GM12878 (cell line): ENCODE measurements around the gene SEMA7A. TPM values are rescaled to one million over a fixed set of nuclear protein-coding genes. Genes with fewer than 3 reads are reported as not detected.

Experiments used
- ATAC-seq: fragments of 200-7000 bp; cut with Tn5 transposase; 3 replicates; pipeline ENCODE4 v1.9.1; 2020; ENCODE audit warnings: mild to moderate bottlenecking, moderate library complexity
- BruUV-seq: library from RNA; stranded (reverse); fragments of 400-500 nt; replicated peaks from 2 replicates; lab custom pipeline; 2021; lab: Mats Ljungman, UMichigan
- CTCF ChIA-PET: fragments of 300-600 bp; sonication (Branson Sonifier 250); formaldehyde crosslinking; extraction: SDS; loops from one replicate; lab custom pipeline; 2021; ENCODE audit warnings: inconsistent platforms; lab: Yijun Ruan, JAX
- POLR2A ChIA-PET: fragments of 350-600 bp; formaldehyde crosslinking; extraction: SDS; loops from one replicate; lab custom pipeline; 2021; ENCODE audit warnings: inconsistent platforms; lab: Charles Lee
- RAD21 ChIA-PET: fragments of 300-600 bp; sonication (Branson Sonifier 250); formaldehyde crosslinking; loops from one replicate; lab custom pipeline; 2023; ENCODE audit warnings: antibody characterized with exemption; ENCODE audit not compliant: unreplicated experiment; lab: Charles Lee
- SMC1A ChIA-PET: fragments of 300-600 bp; sonication (Branson Sonifier 250); formaldehyde crosslinking; loops from one replicate; lab custom pipeline; 2023; ENCODE audit not compliant: unreplicated experiment, uncharacterized antibody; lab: Charles Lee
- DNase-seq: peaks from one replicate; pipeline ENCODE4 v3.0.0-alpha.2; 2011; ENCODE audit warnings: low read depth, low spot score
- FAIRE-seq: peaks from 3 replicates; lab custom pipeline; 2011; peaks lifted over from hg19 to GRCh38; lab: Jason Lieb, UNC
- H2AFZ ChIP-seq: 2 replicates; pipeline ENCODE4 v1.6.0; 2011; ENCODE audit warnings: low read depth, low read length, control low read depth; ENCODE audit not compliant: control insufficient read depth
- H3K27ac ChIP-seq: 2 replicates; pipeline ENCODE4 v1.5.1; 2011; ENCODE audit warnings: control low read depth; ENCODE audit not compliant: control insufficient read depth, insufficient read depth
- H3K27me3 ChIP-seq, 2 experiments: replicated peaks in 1 of 2; 2 replicates each; pipeline versions ENCODE4 v1.6.0 to v1.6.1; 2011; ENCODE audit warnings: low read length in 1 of 2; ENCODE audit not compliant: control insufficient read depth in 2 of 2, insufficient read depth in 2 of 2
- H3K36me3 ChIP-seq, 2 experiments: 2 replicates each; pipeline ENCODE4 v1.5.1; 2011; ENCODE audit warnings: low read length in 1 of 2; ENCODE audit not compliant: control insufficient read depth in 2 of 2, insufficient read depth in 2 of 2
- H3K4me1 ChIP-seq: 2 replicates; pipeline ENCODE4 v1.6.1; 2011; ENCODE audit warnings: mild to moderate bottlenecking, low read length, moderate library complexity, mixed read lengths; ENCODE audit not compliant: control insufficient read depth, insufficient read depth
- H3K4me2 ChIP-seq: 2 replicates; pipeline ENCODE4 v1.6.0; 2011; ENCODE audit warnings: control low read depth; ENCODE audit not compliant: control insufficient read depth, insufficient read depth
- H3K4me3 ChIP-seq: fragments of 200-600 bp; sonication (generic); 2 replicates; pipeline ENCODE4 v1.5.1; 2016
- H3K79me2 ChIP-seq: 2 replicates; pipeline ENCODE4 v1.6.0; 2011; ENCODE audit warnings: low read length; ENCODE audit not compliant: control insufficient read depth, insufficient read depth
- H3K9ac ChIP-seq: 2 replicates; pipeline ENCODE4 v1.8.0; 2011; ENCODE audit warnings: low read length, control low read depth, mixed read lengths; ENCODE audit not compliant: control insufficient read depth, insufficient read depth
- H3K9me3 ChIP-seq: replicated peaks from 3 replicates; pipeline ENCODE4 v1.5.1; 2011; ENCODE audit warnings: mild to moderate bottlenecking, low read length; ENCODE audit not compliant: control insufficient read depth, insufficient read depth
- H4K20me1 ChIP-seq: 2 replicates; pipeline ENCODE4 v1.6.0; 2011; ENCODE audit not compliant: control insufficient read depth, insufficient read depth
- BHLHE40 ChIP-seq, 2 experiments: fragments of 450-650 bp in 1 of 2; IDR thresholded peaks; 2 replicates each; pipeline ENCODE4 v1.6.1; 2011 to 2017; ENCODE audit warnings: low read depth in 2 of 2, borderline replicate concordance in 1 of 2, improper control_type of control experiment in 1 of 2, low read length in 1 of 2, mild to moderate bottlenecking in 1 of 2
- BRCA1 ChIP-seq: IDR thresholded peaks from 2 replicates; pipeline ENCODE4 v1.6.1; 2011; ENCODE audit warnings: low read depth, low read length, improper control_type of control experiment
- KAT2A ChIP-seq: conservative IDR thresholded peaks from 2 replicates; pipeline ENCODE4 v1.6.1; 2011; ENCODE audit warnings: low read depth, low read length; ENCODE audit not compliant: control insufficient read depth
- MEF2A ChIP-seq: IDR thresholded peaks from 2 replicates; pipeline ENCODE4 v1.6.1; 2011; ENCODE audit warnings: low read depth, mild to moderate bottlenecking, low read length, moderate library complexity; ENCODE audit not compliant: insufficient read depth
- MYC ChIP-seq: IDR thresholded peaks from 2 replicates; pipeline ENCODE4 v1.6.1; 2011; ENCODE audit warnings: mild to moderate bottlenecking, low read length, moderate library complexity, inconsistent platforms; ENCODE audit not compliant: insufficient read depth, insufficient replicate concordance, insufficient read length, severe bottlenecking
- POLR2A ChIP-seq: IDR thresholded peaks from 2 replicates; pipeline ENCODE4 v1.6.1; 2011; ENCODE audit warnings: low read depth, mild to moderate bottlenecking, low read length
- RELB ChIP-seq: fragments of 450-650 bp; IDR thresholded peaks from 2 replicates; pipeline ENCODE4 v1.6.1; 2017; ENCODE audit warnings: low read depth, mild to moderate bottlenecking, moderate library complexity
- SMAD5 ChIP-seq: IDR thresholded peaks from 2 replicates; pipeline ENCODE4 v1.6.1; 2016; ENCODE audit warnings: antibody characterized with exemption, low read depth
- TAF1 ChIP-seq: IDR thresholded peaks from 2 replicates; pipeline ENCODE4 v1.6.1; 2011; ENCODE audit warnings: mild to moderate bottlenecking, low read depth, low read length, borderline replicate concordance
- ZBTB11 ChIP-seq: fragments of 450-650 bp; formaldehyde crosslinking; IDR thresholded peaks from 2 replicates; pipeline ENCODE4 v1.5.0; 2022; ENCODE audit warnings: mild to moderate bottlenecking, missing genetic modification characterization
- ZNF207 ChIP-seq: fragments of 450-650 bp; IDR thresholded peaks from 2 replicates; pipeline ENCODE4 v1.6.1; 2014; ENCODE audit warnings: antibody characterized with exemption, mild to moderate bottlenecking, borderline replicate concordance
- WGBS: methylation state at CpG from one replicate; pipeline ENCODE4 v1.1.6; 2016; ENCODE audit warnings: low lambda C conversion rate; ENCODE audit not compliant: insufficient replicate concordance, insufficient coverage; ENCODE audit errors: missing lambda C conversion rate; 5-methylcytosine and 5-hydroxymethylcytosine counted together
- in situ Hi-C: fragments of 300-500 bp; cut with MboI; formaldehyde crosslinking; loops from 9 replicates; pipeline ENCODE4 v1.14.3; 2018; ENCODE audit warnings: mixed read lengths
- intact Hi-C: fragments of 100-400 bp; cut with micrococcal nuclease; formaldehyde crosslinking; loops from one replicate; pipeline ENCODE4 v1.14.2; 2022; ENCODE audit not compliant: unreplicated experiment
- polyA plus RNA-seq, 11 experiments: library from polyadenylated mRNA; depleted of rRNA in 4 of 11; unstranded in 6 of 11; stranded (reverse) in 5 of 11; fragments of >200 nt; fragmentation: Nextera tagmentation in 4 of 11; fragmentation: Illumina TruSeq in 1 of 11; extraction: Ambion mirVana in 4 of 11; extraction: Trizol in 1 of 11; gene quantifications; 1 replicate in 1 of 11; 2 replicates in 10 of 11; pipeline versions ENCODE4 v1.2.1 to v1.2.3, GENCODE V29; 2011 to 2016; ENCODE audit warnings: inconsistent platforms in 2 of 11, missing spikeins in 2 of 11, low read depth in 1 of 11
- total RNA-seq, 4 experiments: library from RNA; depleted of rRNA in 3 of 4; stranded (reverse); fragments of >200 nt in 3 of 4; fragmentation: Illumina TruSeq in 1 of 4; extraction: Trizol in 1 of 4; gene quantifications; 2 replicates each; pipeline versions ENCODE4 v1.2.1 to v1.2.3, GENCODE V29; 2013 to 2021

Gene SEMA7A
- total and polyA plus RNA-seq, 10 of the 15 experiments (the other 5 are each of a cell fraction or from before 2014, with no cell fraction given), result 0.08 to 112 (median 53.5) TPM

- ChIA-PET SMC1A (interaction anchor here (0.6 to 9.3 kb wide), 2 partner anchors 15 to 38 kb away, joined by 3 to 82 read pairs; no protein-coding TSS in a partner anchor), CTCF (interaction anchor here (16.9 kb wide), 1 partner anchor 17 kb away, joined by 187 read pairs; no protein-coding TSS in a partner anchor)
- H3K79me2 ChIP-seq, result peaks cover 81% of the 10 kb centered on the region
Observed at GRCh38 chr15:74417670-74418069, 16.1 kb downstream of the SEMA7A start.

GRCh38 chr15:74417225-74417624 is 16.5 kb downstream of the SEMA7A start:
- no peak overlapping the region for H2AFZ ChIP-seq
- SMC1A ChIA-PET, result interaction anchor here (0.6 to 9.3 kb wide), 2 partner anchors 15 to 38 kb away, joined by 3 to 82 read pairs; no protein-coding TSS in a partner anchor
- peaks cover 76% of the 10 kb centered on the region for H3K79me2 ChIP-seq
- H3K4me2 ChIP-seq, result no peak overlapping the region
- peaks cover 39% of the 10 kb centered on the region for H3K4me1 ChIP-seq
- no peak for ATAC-seq
- no peaks in the 10 kb centered on the region for H3K27me3 ChIP-seq
- WGBS, result 77% methylated on average over 13 of the region's 13 CpGs
- RAD21 ChIA-PET, result interaction anchor here (24.4 kb wide), 1 partner anchor 17 kb away, joined by 496 read pairs; no protein-coding TSS in a partner anchor
- in situ Hi-C loops (no loop called here), intact Hi-C loops (no loop called here)
- BruUV-seq, result no TSS peak
- no peak overlapping the region for H3K4me3 ChIP-seq
- no peaks in the 10 kb centered on the region for H3K9me3 ChIP-seq
- no peak for DNase-seq
- H4K20me1 ChIP-seq, result peaks cover 31% of the 10 kb centered on the region
- FAIRE-seq, result no peak
- H3K27ac ChIP-seq, result no peak overlapping the region
- H3K9ac ChIP-seq, result no peak overlapping the region
- POLR2A ChIA-PET, result interaction anchor here (0.6 kb wide), 1 partner anchor 442 kb away, joined by 3 read pairs; no protein-coding TSS in a partner anchor
- CTCF ChIA-PET, result interaction anchor here (16.9 kb wide), 1 partner anchor 16 kb away, joined by 187 read pairs; no protein-coding TSS in a partner anchor
- H3K36me3 ChIP-seq, result peaks cover 55 to 66% of the 10 kb centered on the region in 2 experiments
- TF ChIP-seq BHLHE40 (IDR thresholded peaks at IDR 0.05; ENCODE audit: borderline replicate concordance in 1 of 2, low read depth in 2 of 2, low read length in 1 of 2) (no peak), SMAD5 (no peak), ZNF207 (no peak), RELB (no peak), BRCA1 (no peak), MYC (no peak), ZBTB11 (CRISPR knock-in tag) (no peak), KAT2A (no peak), TAF1 (no peak)

More at GRCh38 chr15:74417670-74418069, 16.1 kb downstream of the SEMA7A start:
- intact Hi-C loops (no loop called here), in situ Hi-C loops (no loop called here)
- Histone ChIP-seq H3K9me3 (no peaks in the 10 kb centered on the region), H3K4me2 (no peak overlapping the region), H3K27ac (no peak overlapping the region), H3K27me3 (no peaks in the 10 kb centered on the region), H3K9ac (no peak overlapping the region), H2AFZ (no peak overlapping the region), H4K20me1 (peaks cover 34% of the 10 kb centered on the region), H3K36me3 (peaks cover 59 to 65% of the 10 kb centered on the region in 2 experiments), H3K4me3 (no peak overlapping the region), H3K4me1 (peaks cover 43% of the 10 kb centered on the region)
- no TSS peak for BruUV-seq
- ChIA-PET RAD21 (interaction anchor here (24.4 kb wide), 1 partner anchor 18 kb away, joined by 496 read pairs; no protein-coding TSS in a partner anchor), POLR2A (interaction anchor here (0.7 to 3.1 kb wide), 2 partner anchors 13 to 16 kb away, joined by 3 to 27 read pairs; no protein-coding TSS in a partner anchor)
- 80% methylated on average over 7 of the region's 9 CpGs for whole genome bisulfite sequencing
- DNase-seq (no peak), FAIRE-seq (no peak), ATAC-seq (no peak)
- TF ChIP-seq SMAD5 (no peak), MEF2A (no peak), POLR2A (peak; percentile 37; the same call in 1 of the 2 replicates)
